GM19193 (cell line): ENCODE results near the gene INHBC.

Experiments
- POLR2A ChIP-seq: IDR thresholded peaks from 4 replicates; pipeline ENCODE4 v1.6.1; 2011; ENCODE audit not compliant: insufficient read depth, insufficient read length; ENCODE audit errors: extremely low read depth

INHBC gene

GRCh38 chr12:57481671-57482070 lies 47.1 kb downstream of the INHBC start:
- no peak for TF ChIP-seq POLR2A

GRCh38 chr12:57483466-57483865 lies 48.9 kb downstream of the INHBC start:
- TF ChIP-seq POLR2A, result no peak

- no peak for TF ChIP-seq POLR2A
Measured at GRCh38 chr12:57485695-57486094, 51.1 kb downstream of the INHBC start.

GRCh38 chr12:57487055-57487596 lies 52.5 kb downstream of the INHBC start:
- no peak for TF ChIP-seq POLR2A

GRCh38 chr12:57487597-57488401 lies 53.2 kb downstream of the INHBC start, which contains the start of gene MARS1:
TSS of gene MARS1 (plus strand) at chr12:57488068. CDS start at chr12:57488091, 23 bp downstream.
- TF ChIP-seq POLR2A, result peak; percentile 92

GRCh38 chr12:57488402-57489156 lies 54.0 kb downstream of the INHBC start:
- no peak for TF ChIP-seq POLR2A

GRCh38 chr12:57489157-57489641 lies 54.6 kb downstream of the INHBC start:
- no peak for TF ChIP-seq POLR2A

GRCh38 chr12:57490126-57490525 lies 55.5 kb downstream of the INHBC start:
- TF ChIP-seq POLR2A, result no peak

GRCh38 chr12:57491393-57492280 lies 57.1 kb downstream of the INHBC start:
- no peak for TF ChIP-seq POLR2A

- TF ChIP-seq POLR2A, result no peak
Measured at GRCh38 chr12:57496822-57497221, 62.2 kb downstream of the INHBC start.

- TF ChIP-seq POLR2A, result peak; percentile 25
Measured at GRCh38 chr12:57497223-57498131, 62.9 kb downstream of the INHBC start.

- TF ChIP-seq POLR2A, result no peak
Measured at GRCh38 chr12:57498132-57498502, 63.5 kb downstream of the INHBC start.

- no peak for TF ChIP-seq POLR2A
Measured at GRCh38 chr12:57498571-57498970, 64.0 kb downstream of the INHBC start.

- no peak for TF ChIP-seq POLR2A
Measured at GRCh38 chr12:57500213-57500612, 65.6 kb downstream of the INHBC start.
